Germinal center (tissue), 1 donor: Measurements from ENCODE around the gene ZNF134.

ENCODE experiments used
- DNase-seq: peaks from one replicate; pipeline ENCODE4 v3.0.0; 2012; ENCODE audit warnings: mixed read lengths, low spot score

The ZNF134 gene

GRCh38 chr19:57641715-57642234 is 27.7 kb downstream of the ZNF134 start:
- DNase-seq: no peak

- DNase-seq: no peak
These were observed 28.5 kb downstream of the ZNF134 start for GRCh38 chr19:57642396-57643046.

- no peak for DNase-seq
These were observed 29.7 kb downstream of the ZNF134 start for GRCh38 chr19:57643734-57644133.

GRCh38 chr19:57648331-57649003 is 34.4 kb downstream of the ZNF134 start:
- no peak for DNase-seq

- no peak for DNase-seq
These were observed 37.6 kb downstream of the ZNF134 start for GRCh38 chr19:57651654-57651996.

GRCh38 chr19:57653689-57654088 is 39.6 kb downstream of the ZNF134 start:
- DNase-seq: no peak

GRCh38 chr19:57655443-57655842 is 41.4 kb downstream of the ZNF134 start:
- DNase-seq: no peak

- DNase-seq: no peak
These were observed 42.3 kb downstream of the ZNF134 start for GRCh38 chr19:57656346-57656745.

- peak; percentile 21 for DNase-seq
These were observed 50.5 kb downstream of the ZNF134 start for GRCh38 chr19:57664269-57665127.

- DNase-seq: no peak
These were observed 51.3 kb downstream of the ZNF134 start for GRCh38 chr19:57665261-57665806.

GRCh38 chr19:57667228-57667627 is 53.2 kb downstream of the ZNF134 start:
- DNase-seq: no peak

GRCh38 chr19:57668635-57669034 is 54.6 kb downstream of the ZNF134 start, which contains the start of gene ZSCAN4:
TSS of gene ZSCAN4 (plus strand) at chr19:57668935. CDS start at chr19:57676146, 7,211 bp downstream.
- no peak for DNase-seq

- no peak for DNase-seq
These were observed 57.3 kb downstream of the ZNF134 start for GRCh38 chr19:57671124-57671895.

- DNase-seq: no peak
These were observed 58.4 kb downstream of the ZNF134 start for GRCh38 chr19:57672466-57672865.
